ENCODE data around the gene P4HA2.

Gene P4HA2

DNA sequence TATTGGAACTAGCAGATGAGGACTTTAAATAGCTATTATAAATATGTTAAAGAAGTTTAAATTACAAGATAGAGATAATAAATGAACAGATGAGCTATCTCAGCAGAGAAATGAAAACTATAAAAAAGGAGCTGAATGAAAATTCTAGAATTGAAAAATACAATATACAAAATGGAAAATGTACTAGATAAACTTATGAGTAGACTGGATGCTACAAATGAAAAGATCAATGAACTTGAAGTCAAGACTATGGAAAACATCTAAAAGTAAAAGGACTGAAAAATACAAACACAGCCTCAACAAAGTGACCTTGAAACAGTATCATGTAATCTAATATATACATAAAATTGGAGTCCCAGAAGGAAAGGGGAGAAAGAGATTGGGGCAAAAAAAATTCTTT is 19.2 kb upstream of the P4HA2 start:
- no peak for DNase-seq

DNA sequence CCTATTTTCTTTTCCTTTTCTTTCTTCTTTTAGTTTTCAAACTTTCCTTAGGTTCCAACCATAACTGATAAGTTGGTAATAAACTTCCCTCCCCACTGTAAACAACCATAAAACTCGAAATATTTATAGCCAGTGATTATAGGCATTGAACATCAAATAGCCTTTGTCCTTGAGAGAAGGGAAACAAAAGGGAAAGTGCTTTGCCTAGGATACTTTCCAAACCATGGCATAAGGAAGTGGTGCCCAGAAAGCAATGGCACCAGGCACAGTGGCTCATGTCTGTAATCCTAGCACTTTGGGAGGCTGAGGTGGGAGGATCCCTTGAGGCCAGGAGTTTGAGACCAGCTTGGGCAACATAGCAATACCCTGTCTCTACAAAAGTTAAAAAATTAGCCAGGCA is 17.9 kb upstream of the P4HA2 start:
- DNase-seq: no peak

- no peak for DNase-seq
These were observed 15.8 kb upstream of the P4HA2 start for GRCh38 chr5:132243366-132243977.

GRCh38 chr5:132239776-132240175 is 12.1 kb upstream of the P4HA2 start:
- no peak for DNase-seq

DNA sequence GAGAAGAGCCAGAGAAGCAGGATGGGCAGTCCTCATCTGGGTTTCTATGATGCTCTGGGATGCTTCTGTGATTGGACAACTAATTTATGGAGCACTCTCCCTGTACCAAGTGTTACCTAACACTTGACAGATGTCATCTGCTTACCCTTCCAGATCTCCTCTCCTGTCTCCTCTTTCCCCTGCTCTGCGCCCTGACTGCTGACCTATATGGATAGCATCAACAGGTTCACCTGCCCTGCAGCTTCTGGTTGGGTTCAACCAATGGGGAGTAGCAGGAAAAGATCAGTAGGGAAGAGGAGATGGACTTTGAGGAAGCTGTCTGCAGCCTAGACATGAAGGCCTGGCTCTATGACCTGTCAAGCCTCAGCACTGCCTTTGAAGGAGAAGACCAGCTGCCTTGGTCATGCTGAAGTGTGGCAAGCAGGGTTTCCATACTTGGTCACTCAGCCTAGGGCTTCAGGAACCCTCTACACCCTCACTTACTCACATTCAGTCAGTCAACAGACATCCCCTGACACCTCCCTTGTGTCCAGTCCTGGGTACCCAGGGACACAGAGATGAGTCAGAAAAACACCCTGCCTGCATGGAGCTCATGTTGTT is 11.3 kb upstream of the P4HA2 start:
- no peak for DNase-seq

- DNase-seq: peak; percentile 27
These were observed 10.6 kb upstream of the P4HA2 start for GRCh38 chr5:132238169-132238744.

DNA sequence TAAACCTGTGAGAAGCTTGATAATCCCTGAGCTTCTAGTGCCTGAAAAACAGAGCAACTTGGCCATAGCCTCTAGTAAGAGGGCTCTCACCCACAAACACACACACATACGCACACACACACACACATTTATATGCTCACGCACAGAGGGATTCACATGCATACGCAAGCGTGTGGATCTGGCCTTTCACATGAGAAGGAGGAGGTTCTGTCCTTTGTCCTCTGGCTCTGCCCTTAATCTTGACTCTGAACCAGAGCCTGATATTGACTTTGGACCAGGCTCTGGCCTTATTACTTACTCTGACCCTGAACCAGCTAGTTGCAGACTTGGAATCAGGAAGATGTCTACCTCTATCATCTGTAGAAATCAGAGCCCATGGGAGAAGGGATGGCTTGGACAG is 10.0 kb upstream of the P4HA2 start:
- DNase-seq: no peak

DNA sequence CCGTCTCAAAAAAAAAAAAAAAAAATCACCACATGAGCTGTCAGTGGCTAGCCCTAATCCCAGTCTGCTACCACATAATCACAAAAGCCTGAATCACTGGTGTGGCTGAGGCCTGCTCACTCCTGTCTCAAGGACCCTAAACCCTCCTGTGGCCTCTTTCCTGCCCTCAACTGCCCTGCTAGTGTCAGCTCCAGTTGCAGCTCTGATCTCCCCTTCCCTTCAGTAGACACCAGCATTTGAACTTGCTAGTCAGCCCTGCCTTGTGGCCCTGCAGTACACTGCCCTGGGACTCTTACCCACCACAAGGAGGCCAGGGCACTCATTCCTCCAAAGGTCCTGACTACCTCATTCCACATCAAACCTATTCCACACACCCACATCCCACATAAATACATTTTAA is 9.5 kb upstream of the P4HA2 start:
- no peak for DNase-seq

DNA sequence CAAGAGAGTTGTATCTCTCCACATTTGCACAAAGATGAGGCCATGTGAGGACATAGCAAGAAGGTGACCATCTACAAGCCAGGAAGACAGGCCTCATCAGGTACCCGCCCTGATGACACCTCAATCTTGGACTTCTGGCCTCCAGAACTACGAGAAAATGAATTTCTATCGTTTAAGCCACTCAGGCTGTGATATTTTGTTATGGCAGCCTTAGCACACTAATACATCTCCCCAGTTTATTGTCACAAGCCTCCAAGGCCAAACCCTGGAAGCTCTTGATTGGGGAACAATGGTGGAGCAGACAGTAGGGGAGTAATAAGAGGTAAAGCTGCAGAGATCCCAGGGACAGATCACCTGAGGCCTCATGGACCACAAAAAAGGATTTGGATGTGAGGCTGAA is 7.7 kb upstream of the P4HA2 start:
- DNase-seq: no peak

- no peak for DNase-seq
These were observed 7.0 kb upstream of the P4HA2 start for GRCh38 chr5:132234684-132235062.

DNA sequence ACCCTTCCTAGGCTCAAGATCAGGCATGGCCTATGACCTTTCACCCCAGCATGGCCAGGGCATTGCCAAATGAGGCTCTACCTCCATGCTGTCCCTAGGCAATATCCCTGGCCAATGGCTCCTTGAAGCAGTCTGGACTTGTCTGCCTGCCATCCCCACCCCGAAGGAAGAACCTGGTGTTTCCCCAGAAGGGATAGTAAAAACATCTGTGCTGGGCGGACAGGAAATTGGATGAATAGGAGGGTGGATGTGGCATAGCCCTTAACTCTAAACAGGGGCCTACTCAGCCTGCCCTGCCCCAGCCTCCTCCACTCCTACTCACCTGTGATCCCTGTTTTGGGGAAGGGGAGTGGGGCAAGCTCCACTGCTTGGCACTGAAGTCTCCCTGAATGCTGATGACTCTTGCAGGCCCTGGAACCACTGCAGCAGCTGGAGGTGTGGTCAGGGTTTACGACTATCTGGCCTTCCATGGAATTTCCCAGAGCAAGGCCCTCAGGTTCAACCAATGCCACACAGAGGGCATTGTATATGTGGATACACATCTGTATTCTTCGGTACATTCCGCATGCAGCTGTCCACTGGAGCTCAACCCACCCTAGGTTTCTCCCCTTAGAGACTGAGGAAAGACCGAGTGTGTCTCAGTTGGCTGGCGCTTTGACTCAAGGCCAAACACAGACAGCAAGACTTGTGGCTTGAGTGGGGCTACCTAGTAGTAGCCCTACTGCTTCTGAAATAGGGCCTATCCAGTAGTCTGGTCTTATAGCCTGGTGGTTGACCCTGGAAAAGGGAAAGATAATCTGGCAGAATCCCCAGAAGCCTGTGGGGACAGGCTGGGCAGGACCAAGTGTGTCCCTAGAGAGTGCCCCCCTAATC is 6.4 kb upstream of the P4HA2 start:
- no peak for DNase-seq

DNA sequence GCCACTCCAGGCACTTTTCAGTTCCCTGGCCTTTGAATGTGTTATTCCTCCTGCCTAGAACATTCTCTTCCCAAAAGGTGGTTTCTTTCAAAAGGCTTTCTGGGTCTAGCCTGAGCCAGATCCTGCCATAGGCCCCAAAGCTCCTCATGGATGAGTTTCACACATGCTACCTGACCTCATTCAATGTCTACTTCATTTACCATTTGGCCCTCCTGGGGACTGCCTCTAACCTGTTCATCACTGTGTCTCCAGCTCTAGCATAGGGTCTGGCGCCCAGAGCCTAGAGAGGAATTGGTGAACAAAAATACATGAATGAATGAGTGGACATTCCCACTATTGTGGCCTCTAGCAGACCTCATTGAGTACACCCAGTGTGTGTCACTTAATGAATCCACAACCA is 5.4 kb upstream of the P4HA2 start:
- DNase-seq: no peak

DNA sequence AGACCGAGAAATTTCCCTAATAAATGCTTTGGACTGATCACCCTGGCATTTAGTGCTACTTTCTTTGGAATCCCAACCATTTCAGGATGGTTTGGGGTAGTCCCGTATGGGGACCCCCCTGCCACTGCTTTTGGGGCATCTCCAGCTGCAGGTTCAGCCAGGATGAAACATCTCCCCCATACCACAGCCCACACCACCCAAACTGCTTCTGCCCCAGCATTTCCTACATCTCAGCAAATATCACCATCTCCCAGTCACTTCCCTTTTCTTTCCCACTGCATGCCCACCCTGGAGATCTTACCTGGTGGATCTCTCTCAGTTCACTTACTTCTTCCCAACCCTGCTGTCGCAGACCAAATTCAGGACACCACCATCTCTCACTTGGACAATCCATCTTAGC is 4.8 kb upstream of the P4HA2 start:
- no peak for DNase-seq

- DNase-seq: no peak
These were observed 3.2 kb upstream of the P4HA2 start for GRCh38 chr5:132230871-132231270.

DNA sequence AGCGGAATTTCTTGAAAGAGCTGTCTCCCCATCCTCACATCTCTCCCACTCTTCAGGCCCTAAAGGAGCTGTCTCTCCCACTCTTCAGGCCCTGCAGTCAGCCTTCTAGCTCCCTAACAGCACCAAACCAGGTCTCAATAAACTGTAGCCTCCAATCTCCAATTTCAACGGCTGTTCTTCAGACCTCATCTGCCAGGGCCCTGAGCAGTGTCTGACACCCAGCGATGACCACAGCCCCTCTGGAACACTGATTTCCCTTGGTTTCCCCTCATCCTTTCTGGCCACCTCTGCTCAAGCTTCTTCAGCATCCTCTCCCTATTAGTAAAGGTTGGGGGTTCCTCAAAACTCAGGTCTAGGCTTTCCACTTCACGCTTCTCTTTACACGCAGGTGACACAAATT is 1.6 kb upstream of the P4HA2 start:
- no peak for DNase-seq

DNA sequence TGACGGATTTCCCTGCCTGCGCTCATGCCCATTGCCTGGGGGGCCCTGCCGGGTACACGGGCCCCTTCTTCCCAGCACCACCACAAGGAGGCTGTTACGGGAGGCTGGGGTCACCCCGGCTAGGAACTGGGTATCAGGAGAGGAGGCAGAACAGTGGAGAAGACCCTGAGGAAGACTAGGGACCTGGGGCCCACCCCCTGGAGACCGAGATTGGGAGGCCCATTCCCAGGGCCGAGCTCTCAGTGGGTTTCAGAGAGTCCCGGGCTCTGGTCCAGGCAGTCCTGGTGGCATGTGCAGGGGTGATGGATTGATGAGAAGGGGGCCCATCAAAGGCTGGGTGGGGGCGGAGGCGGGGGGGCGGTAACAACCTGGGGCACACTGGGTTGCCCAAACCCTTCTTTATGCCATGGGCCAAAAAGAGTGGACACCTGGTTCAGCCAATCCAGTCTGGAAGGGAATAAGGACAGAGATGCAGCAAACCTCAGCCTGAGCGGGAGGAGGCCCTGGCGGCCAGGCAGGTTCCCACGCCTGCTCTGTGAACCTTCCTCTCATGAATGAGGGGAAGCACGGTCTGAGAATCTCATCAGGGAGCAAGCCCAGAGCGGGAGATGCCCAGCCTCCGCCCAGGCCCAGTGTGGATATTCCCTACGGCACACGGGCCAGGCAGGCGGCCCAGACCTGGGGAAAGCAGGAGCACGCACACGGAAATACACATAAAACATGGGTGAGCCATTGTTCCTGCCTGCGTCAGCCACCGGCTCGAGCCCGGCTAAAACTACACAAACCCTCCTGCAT is 785 bp upstream of the P4HA2 start:
- no peak for DNase-seq

- DNase-seq: no peak
These were observed 493 bp downstream of the P4HA2 start for GRCh38 chr5:132227235-132227484.

DNA sequence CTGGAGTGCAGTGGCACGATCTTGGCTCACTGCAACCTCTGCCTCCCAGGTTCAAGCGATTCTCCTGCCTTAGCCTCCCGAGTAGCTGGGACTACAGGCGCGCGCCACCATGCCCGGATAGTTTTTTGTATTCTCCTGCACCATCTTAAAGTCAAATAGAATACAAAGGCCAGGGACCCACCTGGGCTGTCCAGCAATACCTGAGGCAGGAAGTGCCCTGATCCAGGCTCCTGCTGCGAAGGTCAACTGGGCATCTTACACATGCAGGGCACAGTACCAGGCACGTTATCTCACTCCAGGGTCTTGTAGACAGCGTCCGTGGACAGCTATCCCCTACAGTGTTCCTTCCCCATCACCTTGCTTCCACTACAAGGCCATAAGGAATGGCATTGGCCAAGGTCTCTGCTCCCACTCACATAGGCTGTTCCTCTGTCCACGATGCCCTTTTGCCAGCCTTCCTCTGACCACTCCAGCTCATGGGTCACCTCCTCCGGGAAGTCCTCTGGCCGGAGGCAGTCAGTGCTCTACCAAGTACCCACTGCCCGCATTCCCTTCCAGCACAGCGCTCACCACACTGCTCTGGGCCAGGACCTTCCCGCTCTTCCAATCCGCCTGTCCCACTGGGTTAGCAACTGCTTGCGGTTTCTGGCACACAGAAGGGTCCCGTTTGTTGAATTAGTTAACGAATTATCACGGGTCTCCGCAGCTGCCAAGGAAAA is 978 bp downstream of the P4HA2 start:
- no peak for DNase-seq

DNA sequence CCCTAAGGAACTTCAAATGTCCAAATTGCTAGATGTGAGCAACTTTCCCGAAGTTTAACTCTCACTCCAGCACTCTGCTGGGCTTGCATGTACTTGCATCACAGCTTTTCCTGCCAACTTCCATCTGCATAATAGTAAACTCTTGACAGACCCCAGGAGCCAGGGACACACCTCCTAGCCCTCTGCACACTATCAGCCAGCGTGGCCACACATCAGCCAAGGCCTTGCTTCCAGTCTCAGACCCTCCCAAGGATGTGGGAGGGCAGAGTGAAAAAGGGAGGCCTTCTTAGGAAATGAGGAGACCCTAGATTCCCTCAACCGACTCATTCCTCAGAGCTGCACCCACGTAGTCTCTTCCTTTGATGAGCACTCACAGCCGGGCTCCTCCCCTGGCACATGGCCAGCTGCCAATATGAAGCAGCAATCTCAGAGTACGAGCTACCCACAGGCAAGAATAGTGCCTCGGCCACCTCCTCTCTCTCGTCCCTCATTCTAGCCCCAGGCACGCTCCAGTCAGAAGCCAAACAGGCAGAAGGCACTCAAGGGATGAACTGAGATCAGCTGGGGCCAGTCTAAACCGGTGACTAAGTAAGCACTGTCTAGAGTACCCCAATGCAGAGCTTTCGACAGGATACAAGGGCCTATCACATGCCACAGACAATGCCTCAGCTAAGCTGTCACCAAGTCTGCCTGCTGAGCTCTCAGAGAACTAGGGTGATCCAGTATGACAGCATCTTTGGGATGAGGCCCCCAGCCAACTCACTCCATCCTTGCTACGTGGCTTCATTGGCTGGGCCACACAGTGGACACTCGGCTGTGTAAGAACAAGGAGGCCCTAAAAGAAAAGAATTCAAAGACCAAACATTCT is 2.3 kb downstream of the P4HA2 start:
- DNase-seq: peak; percentile 87

GRCh38 chr5:132224716-132225115 is 2.9 kb downstream of the P4HA2 start:
- peak; percentile 79 for DNase-seq

DNA sequence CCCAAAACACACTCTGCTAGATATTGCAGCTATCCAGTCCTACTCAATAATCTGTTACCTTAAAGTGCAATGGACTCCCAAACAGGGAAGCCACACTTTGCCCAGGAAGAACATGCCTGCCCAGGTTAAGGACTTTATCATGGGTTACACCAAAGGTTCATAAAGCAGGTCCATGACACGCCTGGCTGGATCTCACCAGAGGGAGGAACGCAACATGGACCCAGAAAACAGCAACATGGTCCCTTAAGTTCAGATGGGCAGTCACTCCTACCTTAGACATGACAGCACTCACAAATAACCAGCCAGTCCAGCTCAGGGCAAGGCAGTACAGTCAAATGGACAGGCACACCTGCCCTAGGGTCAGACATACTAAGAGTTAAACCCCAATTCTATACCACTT is 3.8 kb downstream of the P4HA2 start:
- DNase-seq: no peak

GRCh38 chr5:132222649-132223038 is 5.0 kb downstream of the P4HA2 start:
- DNase-seq: no peak

Measured in NCI-H2029 treated with DMSO at 0.1 percent for 48 hours (cell line).